ENCODE data around the gene CMSS1.

Gene CMSS1

GRCh38 chr3:99854756-99855298 is 37.2 kb downstream of the CMSS1 start:
- no peak for DNase-seq (ENCODE audit: low read depth)

DNA sequence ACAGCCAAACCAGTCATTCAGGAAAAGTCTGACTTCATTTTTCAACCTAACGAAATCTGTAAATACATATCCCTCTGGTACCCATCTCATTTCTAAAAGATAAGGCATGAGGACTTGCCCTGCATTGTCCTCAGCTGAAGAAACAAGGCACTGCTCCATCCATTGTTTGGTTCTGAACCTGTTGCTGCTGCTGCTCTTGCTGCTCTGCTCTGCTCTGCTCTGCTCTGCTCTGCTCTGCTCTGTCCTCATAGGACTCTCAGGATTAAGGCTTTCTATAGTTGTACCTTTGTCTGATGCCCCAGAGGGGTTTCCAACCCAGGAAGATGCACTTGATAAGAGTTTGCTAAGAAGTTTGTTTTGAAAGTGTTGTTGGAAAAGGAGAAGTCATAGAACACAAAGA is 38.2 kb downstream of the CMSS1 start:
- no peak for DNase-seq (ENCODE audit: low read depth)

DNA sequence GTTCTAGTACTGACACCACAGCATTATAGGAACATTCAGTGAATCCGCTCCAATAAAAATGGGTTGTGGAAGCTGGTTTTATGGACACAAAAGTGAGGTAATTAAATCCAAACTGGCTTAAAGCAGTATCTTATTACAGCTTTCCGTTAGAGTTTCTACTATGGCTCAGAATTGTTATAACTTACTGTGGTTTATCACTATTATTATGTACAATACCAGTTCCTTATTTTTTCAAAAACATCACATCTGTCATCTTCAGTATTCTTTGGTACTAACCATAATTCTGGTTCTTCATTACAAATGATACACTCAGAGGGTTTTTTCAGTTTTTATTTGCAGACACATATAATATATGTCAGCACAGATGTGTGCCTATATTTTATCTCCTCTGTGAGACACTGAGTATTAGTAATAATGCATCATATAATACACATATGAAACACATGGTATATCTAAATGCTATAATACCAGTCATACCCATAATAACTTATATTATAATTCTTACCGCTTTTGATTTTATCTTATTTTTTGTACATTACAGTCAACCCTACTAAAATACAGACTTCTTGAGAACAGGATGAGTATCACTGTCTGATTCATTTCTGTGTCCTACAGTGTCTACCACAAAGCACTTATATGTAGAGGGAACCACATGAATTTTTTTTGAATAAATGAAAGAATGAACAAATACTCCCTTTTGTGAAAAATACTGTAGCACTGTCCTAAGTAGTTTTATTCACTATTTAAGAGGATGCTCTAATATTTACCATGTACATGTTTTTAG is 39.0 kb downstream of the CMSS1 start:
- no peak for DNase-seq (ENCODE audit: low read depth)

DNA sequence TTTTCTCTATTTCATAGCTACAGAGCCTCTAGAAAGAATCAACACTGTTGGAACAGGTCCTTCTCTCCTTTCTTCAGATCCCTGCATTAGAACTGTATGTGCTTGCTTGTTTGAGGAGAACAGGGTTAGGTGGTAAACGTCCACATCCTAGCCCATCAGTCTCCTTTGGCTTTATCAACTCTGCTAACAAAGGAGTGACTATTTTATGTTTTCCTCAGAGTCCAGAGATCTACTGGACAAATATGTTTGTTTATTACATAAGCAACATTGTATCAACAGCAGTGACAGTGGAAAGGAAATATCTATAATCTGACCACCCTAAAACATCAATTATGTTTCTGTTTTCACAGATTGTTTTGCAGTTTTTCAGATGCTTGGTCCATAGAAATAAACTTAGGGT is 39.6 kb downstream of the CMSS1 start:
- DNase-seq (ENCODE audit: low read depth) = no peak

DNA sequence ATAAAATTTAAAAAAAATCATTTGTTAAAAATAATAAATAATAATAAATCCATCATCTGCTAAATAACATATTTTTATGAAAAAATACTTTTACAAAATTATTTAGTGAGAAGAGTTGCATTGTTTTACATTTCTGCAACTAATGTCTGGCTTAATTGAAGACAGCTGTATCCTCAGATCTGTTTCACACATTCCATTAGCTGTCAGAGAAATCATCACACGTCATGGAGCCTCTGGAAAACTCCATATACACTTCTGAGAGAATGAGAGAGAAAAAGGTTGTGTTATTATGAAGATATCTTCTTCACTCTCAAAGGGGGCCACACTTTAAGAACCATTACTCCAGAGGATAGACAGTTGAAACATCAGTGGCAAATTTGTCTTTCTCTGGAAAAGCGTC is 40.8 kb downstream of the CMSS1 start:
- no peak for DNase-seq (ENCODE audit: low read depth)

DNA sequence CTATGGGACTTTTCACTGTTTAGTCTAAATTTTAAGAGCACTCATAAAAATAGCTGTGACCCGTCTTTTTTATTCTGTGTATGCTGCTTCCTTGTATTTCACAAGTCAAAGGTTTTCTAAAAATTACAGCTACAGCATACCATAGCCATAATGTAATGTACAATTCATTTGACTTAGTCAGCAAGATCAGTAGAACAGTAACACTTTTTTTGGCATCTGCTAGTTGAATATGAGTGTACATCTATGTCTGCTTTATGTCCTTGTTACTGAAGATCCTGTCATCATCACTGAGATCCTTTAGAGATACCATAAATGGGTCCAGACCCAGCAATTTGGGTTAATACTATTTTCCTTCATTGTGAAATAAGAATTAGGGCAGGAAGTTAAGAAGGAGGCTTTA is 42.2 kb downstream of the CMSS1 start:
- DNase-seq (ENCODE audit: low read depth) = peak; percentile 96

GRCh38 chr3:99861216-99861615 is 43.6 kb downstream of the CMSS1 start:
- DNase-seq (ENCODE audit: low read depth) = no peak

GRCh38 chr3:99862208-99862607 is 44.5 kb downstream of the CMSS1 start:
- peak; percentile 88 for DNase-seq (ENCODE audit: low read depth)

DNA sequence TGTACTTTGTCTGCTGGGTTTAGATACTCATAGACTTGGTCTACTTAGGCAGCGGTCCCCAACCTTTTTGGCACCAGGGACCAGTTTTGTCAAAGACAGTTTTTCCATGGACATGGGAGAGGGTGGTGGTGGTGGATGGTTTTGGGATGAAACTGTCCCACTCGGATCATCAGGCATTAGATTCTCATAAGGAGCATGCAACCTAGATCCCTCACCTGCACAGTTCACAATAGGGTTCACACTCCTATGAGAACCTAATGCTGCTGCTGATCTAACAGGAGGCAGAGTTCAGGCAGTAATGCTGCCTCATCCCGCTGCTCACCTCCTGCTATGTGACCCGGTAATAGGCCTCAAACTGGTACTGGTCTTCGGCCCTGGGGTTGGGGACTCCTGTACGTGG is 45.3 kb downstream of the CMSS1 start:
- no peak for DNase-seq (ENCODE audit: low read depth)

GRCh38 chr3:99863588-99863987 is 45.9 kb downstream of the CMSS1 start:
- DNase-seq (ENCODE audit: low read depth) = no peak

- no peak for DNase-seq (ENCODE audit: low read depth)
These were observed 46.6 kb downstream of the CMSS1 start for GRCh38 chr3:99864289-99864688.

DNA sequence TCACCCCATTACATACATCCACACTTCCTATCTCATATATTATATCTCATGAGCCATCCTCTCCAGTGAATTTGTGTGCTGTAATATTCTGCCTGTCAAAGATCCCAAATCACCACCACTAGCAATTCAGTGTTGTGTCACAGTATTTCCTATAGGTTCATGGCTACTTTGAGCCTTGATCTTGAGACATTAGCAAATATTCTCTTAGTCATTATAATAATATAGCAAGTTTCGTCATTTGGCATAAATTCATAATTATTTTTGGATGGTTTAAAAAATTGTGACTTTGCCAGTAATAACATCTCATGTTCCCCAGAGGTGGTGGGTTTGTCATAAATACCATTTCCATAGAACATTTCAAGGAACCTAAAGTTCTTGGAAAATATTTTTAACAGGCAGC is 47.7 kb downstream of the CMSS1 start:
- DNase-seq (ENCODE audit: low read depth) = peak; percentile 73

GRCh38 chr3:99866261-99866761 is 48.6 kb downstream of the CMSS1 start:
- peak; percentile 88 for DNase-seq (ENCODE audit: low read depth)

- no peak for DNase-seq (ENCODE audit: low read depth)
These were observed 50.1 kb downstream of the CMSS1 start for GRCh38 chr3:99867594-99868310.

DNA sequence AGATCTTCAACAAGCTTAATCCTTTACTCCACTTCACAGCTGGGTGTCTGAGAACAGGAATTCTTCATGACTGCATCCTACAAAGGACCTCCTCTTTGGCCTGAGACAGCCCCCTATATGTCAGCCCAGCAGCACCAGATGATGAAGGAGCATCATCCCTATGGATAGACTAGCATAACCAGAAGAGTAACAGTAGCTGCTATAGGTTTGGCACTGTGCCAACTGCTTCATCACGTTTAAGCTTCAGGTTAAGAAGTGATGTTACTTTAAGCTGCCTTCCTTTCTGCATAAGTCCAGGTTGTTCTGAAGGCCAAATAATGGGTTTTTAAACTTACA is 50.6 kb downstream of the CMSS1 start:
- DNase-seq (ENCODE audit: low read depth) = peak; percentile 65

GRCh38 chr3:99869621-99870020 is 52.0 kb downstream of the CMSS1 start:
- peak; percentile 46 for DNase-seq (ENCODE audit: low read depth)

DNA sequence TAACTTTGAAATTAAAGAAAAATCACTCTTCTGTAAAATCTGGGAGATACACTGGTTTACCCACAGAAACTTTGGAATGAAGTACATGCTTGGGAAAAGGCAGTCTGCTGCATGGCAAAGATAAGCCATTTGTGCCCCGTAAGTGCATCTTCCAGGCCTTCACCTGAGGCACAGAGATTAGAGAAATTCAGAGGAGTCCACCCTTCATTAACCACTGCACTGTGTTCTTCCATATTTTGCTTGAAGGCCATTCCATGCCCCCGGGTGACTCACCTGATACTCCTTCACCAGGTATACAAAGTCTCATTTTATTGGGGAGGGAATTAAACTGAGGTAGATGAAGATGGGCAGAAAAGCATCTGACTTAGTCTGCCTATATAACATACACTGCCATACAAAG is 53.0 kb downstream of the CMSS1 start:
- DNase-seq (ENCODE audit: low read depth) = no peak

- no peak for DNase-seq (ENCODE audit: low read depth)
These were observed 53.8 kb downstream of the CMSS1 start for GRCh38 chr3:99871231-99872045.

DNA sequence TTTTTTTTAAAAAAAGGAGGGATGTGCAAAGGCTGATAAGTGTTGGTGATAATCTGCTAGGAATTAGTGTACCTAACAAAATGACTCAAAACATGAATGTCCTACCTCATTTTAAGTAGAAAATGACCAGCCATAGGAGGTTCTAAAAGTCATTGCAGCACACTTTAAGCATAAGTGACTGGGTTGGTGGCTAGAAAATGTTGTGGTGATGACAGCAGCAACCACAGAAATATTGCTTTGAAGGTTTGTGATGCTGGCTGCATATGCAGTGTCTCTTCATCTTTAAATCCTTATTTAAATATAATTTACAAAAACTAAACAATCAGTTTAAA is 55.2 kb downstream of the CMSS1 start:
- no peak for DNase-seq (ENCODE audit: low read depth)

DNA sequence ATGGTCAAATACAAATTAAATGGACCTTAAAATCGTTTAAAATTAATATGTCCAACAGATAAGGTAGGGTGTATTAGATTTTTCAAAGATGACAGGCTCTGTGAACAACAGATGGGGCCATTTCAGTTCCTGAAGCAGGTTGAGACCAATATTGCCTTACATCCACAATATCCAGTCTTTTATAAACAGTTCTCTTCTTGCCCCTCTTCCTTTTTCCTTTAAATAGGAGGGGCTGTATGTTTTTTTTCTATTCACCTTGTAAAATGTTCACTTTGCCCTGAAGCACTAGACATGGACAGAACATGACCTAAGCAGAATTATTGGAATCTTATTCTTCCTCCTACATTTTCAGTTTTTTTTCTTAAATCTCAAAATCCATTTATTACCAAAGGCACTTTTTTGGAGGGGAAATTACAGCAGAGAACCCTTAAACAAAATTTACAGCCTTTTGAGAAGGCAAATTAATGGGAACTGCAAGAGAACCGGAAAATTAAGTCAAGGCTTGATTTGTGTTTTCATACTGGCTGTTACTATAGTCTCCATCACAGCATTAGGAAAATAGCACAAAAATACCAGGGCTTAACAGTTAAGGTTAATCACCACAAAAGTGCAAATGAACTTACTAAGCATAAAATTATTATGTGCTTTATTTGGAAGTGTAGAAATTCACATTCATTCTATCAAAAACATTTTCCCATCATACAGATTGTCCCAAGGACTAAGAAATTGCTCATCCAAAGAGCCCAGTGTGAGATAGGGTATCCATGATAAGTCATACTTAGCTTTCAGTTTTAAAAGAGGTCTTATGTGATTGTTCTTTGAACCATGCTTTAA is 55.8 kb downstream of the CMSS1 start:
- DNase-seq (ENCODE audit: low read depth) = no peak

GRCh38 chr3:99874237-99875002 is 56.8 kb downstream of the CMSS1 start:
- DNase-seq (ENCODE audit: low read depth) = no peak

Measured in iris pigment epithelial cell (primary cell).